DND-41 (cell line): Measurements from ENCODE around the gene FER1L5.

Experiments used
- EZH2 ChIP-seq: IDR thresholded peaks from 3 replicates; pipeline ENCODE4 v1.6.1; 2012; ENCODE audit warnings: borderline replicate concordance, low read depth, mild to moderate bottlenecking, moderate library complexity, low read length, inconsistent platforms; ENCODE audit not compliant: severe bottlenecking
- TF ChIP-seq, protein P1 (sequence below): IDR thresholded peaks from 2 replicates; pipeline ENCODE4 v1.5.1; 2012; ENCODE audit warnings: borderline replicate concordance, low read length, moderate library complexity, mild to moderate bottlenecking; ENCODE audit not compliant: poor library complexity, severe bottlenecking; ENCODE audit errors: extremely low read depth

DNA sequence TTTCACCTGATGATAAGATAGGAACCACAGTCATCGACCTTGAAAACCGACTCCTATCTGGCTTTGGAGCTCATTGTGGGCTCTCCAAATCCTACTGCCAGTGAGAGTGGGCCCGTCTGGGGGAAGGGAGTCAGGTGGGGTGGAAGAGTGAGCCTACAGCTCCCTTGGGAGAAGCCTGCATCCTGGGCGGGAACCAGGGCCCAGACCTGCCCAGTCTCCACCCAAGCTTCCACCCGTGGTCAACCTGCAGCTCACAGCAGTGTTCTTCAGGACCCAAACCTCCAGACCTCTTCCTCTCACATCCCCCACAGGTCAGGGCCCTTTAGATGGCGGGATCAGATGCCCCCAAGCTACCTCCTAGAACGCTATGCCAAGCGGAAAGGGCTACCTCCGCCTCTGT, 57.1 kb downstream of the FER1L5 start:
- TF ChIP-seq, protein P1, sequence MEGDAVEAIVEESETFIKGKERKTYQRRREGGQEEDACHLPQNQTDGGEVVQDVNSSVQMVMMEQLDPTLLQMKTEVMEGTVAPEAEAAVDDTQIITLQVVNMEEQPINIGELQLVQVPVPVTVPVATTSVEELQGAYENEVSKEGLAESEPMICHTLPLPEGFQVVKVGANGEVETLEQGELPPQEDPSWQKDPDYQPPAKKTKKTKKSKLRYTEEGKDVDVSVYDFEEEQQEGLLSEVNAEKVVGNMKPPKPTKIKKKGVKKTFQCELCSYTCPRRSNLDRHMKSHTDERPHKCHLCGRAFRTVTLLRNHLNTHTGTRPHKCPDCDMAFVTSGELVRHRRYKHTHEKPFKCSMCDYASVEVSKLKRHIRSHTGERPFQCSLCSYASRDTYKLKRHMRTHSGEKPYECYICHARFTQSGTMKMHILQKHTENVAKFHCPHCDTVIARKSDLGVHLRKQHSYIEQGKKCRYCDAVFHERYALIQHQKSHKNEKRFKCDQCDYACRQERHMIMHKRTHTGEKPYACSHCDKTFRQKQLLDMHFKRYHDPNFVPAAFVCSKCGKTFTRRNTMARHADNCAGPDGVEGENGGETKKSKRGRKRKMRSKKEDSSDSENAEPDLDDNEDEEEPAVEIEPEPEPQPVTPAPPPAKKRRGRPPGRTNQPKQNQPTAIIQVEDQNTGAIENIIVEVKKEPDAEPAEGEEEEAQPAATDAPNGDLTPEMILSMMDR = no peak
- TF ChIP-seq EZH2 = no peak
